GM21723 (cell line): ENCODE results near the gene GTSF1L.

ENCODE experiments used
- ATAC-seq: cut with Tn5 transposase; IDR thresholded peaks from one replicate; pipeline ENCODE4 v1.9.1; 2021; ENCODE audit warnings: mild to moderate bottlenecking, moderate library complexity; ENCODE audit not compliant: unreplicated experiment

The GTSF1L gene

GRCh38 chr20:43717616-43717995 lies 9.2 kb downstream of the GTSF1L start:
- ATAC-seq: no peak

GRCh38 chr20:43716757-43717615 lies 9.8 kb downstream of the GTSF1L start:
- ATAC-seq: no peak

- ATAC-seq: no peak
These were observed 10.7 kb downstream of the GTSF1L start for GRCh38 chr20:43716123-43716522.

- ATAC-seq: no peak
These were observed 11.3 kb downstream of the GTSF1L start for GRCh38 chr20:43715511-43715910.

- ATAC-seq: no peak
These were observed 11.8 kb downstream of the GTSF1L start for GRCh38 chr20:43715044-43715443.

GRCh38 chr20:43711098-43711654 lies 15.6 kb downstream of the GTSF1L start:
- no peak for ATAC-seq

GRCh38 chr20:43710370-43711044 lies 16.3 kb downstream of the GTSF1L start:
- peak; percentile 65 for ATAC-seq

- ATAC-seq: no peak
These were observed 24.3 kb downstream of the GTSF1L start for GRCh38 chr20:43702502-43702901.

- no peak for ATAC-seq
These were observed 26.2 kb downstream of the GTSF1L start for GRCh38 chr20:43700627-43701026.

GRCh38 chr20:43699941-43700565 lies 26.7 kb downstream of the GTSF1L start:
- no peak for ATAC-seq

GRCh38 chr20:43695571-43695970 lies 31.2 kb downstream of the GTSF1L start:
- ATAC-seq: no peak

- no peak for ATAC-seq
These were observed 32.0 kb downstream of the GTSF1L start for GRCh38 chr20:43694763-43695162.

- ATAC-seq: no peak
These were observed 34.8 kb downstream of the GTSF1L start for GRCh38 chr20:43691928-43692524.

- ATAC-seq: no peak
These were observed 35.7 kb downstream of the GTSF1L start for GRCh38 chr20:43690943-43691598.

GRCh38 chr20:43689165-43689564 lies 37.6 kb downstream of the GTSF1L start:
- ATAC-seq: no peak

- ATAC-seq: no peak
These were observed 40.0 kb downstream of the GTSF1L start for GRCh38 chr20:43686820-43687219.

GRCh38 chr20:43682446-43682845 lies 44.4 kb downstream of the GTSF1L start:
- peak; percentile 37 for ATAC-seq

- ATAC-seq: peak; percentile 93
These were observed 44.8 kb downstream of the GTSF1L start for GRCh38 chr20:43681991-43682410.

GRCh38 chr20:43681468-43681942 lies 45.3 kb downstream of the GTSF1L start:
- peak; percentile 22 for ATAC-seq

GRCh38 chr20:43680981-43681380 lies 45.8 kb downstream of the GTSF1L start:
- peak; percentile 2 for ATAC-seq
